ENCODE measurements around the gene ZNF148.

DNA sequence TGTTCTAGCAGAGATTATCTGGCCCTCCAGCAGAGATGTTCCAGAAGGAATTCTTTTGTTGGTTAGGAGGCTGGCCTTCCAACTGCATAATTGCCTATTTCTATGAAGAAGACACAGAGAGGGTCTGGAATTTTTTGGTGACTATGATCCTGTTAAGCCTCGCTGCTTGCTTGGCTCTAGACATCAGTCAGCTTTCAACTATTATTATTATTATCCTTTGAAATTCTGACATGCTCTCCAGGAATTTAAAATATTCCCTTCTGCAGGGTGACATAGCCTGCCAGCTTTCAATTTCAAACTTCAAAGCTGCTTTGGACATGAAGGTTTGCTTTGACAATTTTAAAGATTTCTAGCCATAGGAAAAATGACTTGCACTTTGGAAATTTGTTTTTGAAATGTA lies 26.3 kb upstream of the ZNF148 start:
- TF ChIP-seq ZFX (IDR thresholded peaks at IDR 0.05): no peak
- TF ChIP-seq, protein P1, sequence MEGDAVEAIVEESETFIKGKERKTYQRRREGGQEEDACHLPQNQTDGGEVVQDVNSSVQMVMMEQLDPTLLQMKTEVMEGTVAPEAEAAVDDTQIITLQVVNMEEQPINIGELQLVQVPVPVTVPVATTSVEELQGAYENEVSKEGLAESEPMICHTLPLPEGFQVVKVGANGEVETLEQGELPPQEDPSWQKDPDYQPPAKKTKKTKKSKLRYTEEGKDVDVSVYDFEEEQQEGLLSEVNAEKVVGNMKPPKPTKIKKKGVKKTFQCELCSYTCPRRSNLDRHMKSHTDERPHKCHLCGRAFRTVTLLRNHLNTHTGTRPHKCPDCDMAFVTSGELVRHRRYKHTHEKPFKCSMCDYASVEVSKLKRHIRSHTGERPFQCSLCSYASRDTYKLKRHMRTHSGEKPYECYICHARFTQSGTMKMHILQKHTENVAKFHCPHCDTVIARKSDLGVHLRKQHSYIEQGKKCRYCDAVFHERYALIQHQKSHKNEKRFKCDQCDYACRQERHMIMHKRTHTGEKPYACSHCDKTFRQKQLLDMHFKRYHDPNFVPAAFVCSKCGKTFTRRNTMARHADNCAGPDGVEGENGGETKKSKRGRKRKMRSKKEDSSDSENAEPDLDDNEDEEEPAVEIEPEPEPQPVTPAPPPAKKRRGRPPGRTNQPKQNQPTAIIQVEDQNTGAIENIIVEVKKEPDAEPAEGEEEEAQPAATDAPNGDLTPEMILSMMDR (conservative IDR thresholded peaks at IDR 0.05): no peak

Measured in C4-2B (cell line).